NT2/D1 (cell line): ENCODE results near the gene FGF19.

Experiments
- SUZ12 ChIP-seq: IDR thresholded peaks from 2 replicates; pipeline ENCODE4 v1.6.1; 2011; ENCODE audit not compliant: insufficient read length, insufficient read depth; ENCODE audit errors: extremely low read depth
- YY1 ChIP-seq: IDR thresholded peaks from 2 replicates; pipeline ENCODE4 v1.6.1; 2011; ENCODE audit not compliant: insufficient read length, insufficient read depth
- ZNF274 ChIP-seq: IDR thresholded peaks from 2 replicates; pipeline ENCODE4 v1.6.1; 2011; ENCODE audit warnings: mild to moderate bottlenecking, low read depth, low read length

- TF ChIP-seq ZNF274, result no peak
- no peak for TF ChIP-seq SUZ12
- no peak for TF ChIP-seq YY1
These were observed 2.3 kb upstream of the FGF19 start for GRCh38 chr11:69705901-69706787.
